Activated CD4-positive, alpha-beta T cell treated with anti-CD3 and anti-CD28 coated beads for 48 hours (primary cell): Measurements from ENCODE around the gene CSMD2.

Source experiments
- DNase-seq: peaks from one replicate; pipeline ENCODE4 v3.0.0-alpha.2; 2020

CSMD2 gene

DNA sequence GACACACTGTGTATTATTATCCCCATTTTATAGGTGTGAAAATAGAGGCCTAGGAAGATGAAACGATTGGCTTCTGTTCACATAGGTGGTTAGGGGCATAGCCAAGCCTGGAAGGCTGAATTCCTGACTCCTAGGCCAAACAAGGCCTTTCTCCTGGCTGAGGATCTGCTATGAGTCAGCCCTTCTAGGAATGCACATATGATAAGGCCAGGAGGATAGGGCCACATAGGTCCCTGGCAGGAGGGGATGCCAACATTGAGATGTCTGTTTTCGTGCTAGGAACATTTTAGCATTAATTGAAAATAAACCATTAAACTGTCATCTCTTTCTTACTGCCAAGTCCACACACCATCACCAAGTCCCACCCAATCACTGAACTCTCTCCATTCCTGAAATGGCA, 9.2 kb downstream of the CSMD2 start:
- no peak for DNase-seq

DNA sequence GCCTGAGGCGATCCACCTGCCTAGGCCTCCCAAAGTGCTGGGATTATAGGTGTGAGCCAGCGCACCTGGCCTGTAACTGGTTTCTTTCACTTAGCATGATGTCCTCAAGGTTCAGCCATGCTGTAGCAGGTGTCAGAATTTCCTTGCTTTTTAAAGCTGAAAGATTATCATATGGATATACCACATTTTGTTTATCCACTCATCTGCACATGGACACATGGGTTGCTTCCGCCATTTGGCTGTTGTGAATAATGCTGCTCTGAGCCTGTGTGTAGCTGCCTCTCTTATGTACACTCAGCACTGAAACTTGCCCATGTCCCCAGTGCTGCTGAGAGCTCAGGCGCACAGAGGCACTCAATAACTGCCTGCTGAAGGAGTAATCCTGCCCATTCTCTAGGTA, 11.8 kb downstream of the CSMD2 start:
- DNase-seq: no peak

DNA sequence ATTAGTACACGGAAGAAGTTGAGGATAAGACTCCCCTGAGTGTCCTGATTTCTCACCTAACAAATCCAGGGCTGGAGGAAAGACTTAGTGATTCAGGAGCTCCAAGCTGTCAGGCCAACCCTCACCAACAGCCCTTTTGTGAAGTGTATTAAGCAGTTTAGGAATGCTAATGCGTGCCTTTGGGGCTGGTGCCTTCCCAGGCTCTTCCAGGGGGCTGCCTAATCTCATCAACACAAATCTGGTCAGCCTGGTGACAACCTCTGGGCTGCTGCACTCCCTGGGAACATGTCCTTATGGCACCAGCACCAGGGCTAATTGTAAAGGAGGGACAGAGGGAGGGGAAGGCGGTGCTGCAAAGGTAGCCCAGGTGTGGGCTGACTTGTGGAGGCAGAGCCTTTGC, 15.5 kb downstream of the CSMD2 start:
- no peak for DNase-seq

DNA sequence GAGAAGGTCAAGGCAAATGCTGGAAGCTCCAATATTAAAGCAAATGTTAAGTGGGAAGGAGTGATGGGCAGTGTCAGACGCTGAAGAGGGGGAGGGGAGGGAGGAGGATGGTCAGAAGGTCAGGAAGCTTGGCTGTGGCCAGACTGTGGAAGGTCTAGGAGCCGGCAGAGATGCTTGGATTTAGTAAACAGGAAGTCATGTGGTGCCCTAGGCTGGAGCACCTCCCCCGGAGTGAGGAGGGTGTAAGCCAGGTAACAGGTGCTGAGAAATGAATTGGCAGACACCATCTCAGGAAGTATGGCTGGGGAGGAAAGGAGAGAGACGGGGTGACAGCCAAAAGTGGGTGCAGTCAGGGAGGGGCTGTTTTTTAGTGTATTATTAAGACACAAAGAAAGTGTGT, 17.7 kb downstream of the CSMD2 start:
- no peak for DNase-seq

DNA sequence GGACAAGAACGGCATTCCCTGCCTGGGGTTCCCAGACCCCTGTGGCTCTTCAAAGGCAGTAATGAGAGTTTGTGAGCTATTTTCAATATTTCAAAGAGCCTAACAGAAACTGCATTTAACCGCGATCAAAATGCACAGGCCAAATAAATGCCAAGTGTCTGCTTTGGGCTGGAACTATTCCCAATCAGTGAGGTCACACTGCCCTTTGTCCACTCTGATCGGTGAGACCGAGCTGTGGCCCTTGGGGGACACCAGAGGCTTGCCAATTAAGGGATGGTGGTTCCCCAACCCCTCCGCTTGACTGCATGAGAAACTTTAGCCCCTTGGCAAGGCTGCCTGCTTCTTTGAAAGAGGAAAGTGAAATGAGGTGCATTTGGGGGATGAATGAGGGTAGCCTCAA, 20.3 kb downstream of the CSMD2 start:
- no peak for DNase-seq

DNA sequence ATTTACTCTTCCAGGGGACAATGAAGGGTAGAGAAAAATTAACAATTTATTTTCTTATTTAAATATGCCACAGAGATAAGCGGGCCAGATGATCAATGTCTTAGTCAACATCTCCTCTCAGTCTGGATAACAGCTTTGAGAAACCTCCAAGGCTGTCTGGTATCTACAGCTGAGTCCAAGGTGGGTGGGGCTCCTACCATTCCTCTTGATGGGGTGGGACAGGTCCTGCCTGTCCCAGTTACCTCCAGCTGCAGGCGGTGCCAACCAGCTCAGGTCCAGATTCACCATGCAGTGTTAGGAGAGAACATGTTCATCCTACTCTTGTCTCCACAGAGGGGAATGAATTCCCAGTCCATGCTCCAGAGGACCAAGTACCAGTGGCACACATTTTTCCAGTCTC, 21.1 kb downstream of the CSMD2 start:
- DNase-seq: no peak

DNA sequence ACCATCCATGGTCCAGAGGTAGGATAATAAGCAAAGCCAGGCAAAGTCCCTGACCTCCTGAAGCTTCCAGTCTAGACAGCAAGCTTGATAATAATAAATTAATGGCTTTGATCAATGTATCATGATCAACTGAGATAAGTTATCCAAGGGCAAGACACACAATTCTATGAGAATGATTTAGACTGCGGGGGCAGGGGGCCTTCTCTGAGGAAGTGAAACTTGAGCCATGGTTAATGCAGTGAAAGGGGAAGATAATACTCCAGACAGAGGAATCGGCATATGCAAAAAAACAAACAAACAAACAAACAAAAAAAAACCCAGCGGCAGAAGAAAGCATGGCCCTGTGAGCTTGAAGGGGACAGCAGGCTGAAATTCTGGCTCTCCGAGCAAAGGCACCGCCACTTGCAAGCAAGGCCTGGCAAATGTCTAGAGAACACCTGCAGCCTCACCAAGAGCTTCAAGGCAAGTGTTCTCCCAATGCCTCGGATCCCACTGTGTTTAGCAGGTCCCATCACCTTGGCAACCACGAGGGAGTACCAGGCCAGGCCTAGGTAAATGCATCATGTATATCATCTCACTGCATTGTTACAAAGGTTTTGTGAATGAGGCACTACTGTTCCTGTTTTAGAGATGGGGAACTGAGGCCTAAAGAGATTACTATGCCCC, 24.9 kb downstream of the CSMD2 start:
- no peak for DNase-seq

DNA sequence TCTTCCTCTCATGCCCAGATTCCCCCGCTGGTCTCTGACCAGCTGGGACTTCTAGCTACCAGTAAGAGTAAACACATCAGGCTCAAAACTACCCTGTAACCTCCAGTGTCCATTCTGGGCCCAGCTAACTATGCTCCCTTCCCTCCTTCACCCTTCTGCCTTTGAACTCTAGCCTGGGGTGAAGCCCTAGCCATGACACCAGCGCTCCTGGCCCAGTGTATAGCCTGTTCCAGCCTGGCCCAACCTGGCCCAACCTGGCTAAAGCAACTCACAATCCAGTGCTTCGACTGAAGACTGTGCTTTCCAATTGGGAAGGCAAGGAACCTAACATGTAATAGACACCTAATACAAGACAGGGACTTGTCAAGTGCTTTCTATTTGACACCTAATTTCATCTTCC, 27.6 kb downstream of the CSMD2 start:
- no peak for DNase-seq

DNA sequence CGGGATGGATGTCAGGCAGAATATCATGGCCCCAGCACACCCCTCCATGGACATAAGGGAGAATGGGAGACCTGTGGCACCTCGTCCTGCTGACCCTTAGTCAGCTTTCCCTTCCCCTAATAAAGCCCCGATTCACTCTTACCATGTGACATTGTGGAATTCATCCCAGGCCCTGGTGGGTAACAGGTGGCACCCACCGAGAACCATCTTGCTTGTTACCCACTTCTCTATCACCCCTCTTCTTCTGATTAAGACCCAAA, 32.9 kb downstream of the CSMD2 start:
- no peak for DNase-seq

DNA sequence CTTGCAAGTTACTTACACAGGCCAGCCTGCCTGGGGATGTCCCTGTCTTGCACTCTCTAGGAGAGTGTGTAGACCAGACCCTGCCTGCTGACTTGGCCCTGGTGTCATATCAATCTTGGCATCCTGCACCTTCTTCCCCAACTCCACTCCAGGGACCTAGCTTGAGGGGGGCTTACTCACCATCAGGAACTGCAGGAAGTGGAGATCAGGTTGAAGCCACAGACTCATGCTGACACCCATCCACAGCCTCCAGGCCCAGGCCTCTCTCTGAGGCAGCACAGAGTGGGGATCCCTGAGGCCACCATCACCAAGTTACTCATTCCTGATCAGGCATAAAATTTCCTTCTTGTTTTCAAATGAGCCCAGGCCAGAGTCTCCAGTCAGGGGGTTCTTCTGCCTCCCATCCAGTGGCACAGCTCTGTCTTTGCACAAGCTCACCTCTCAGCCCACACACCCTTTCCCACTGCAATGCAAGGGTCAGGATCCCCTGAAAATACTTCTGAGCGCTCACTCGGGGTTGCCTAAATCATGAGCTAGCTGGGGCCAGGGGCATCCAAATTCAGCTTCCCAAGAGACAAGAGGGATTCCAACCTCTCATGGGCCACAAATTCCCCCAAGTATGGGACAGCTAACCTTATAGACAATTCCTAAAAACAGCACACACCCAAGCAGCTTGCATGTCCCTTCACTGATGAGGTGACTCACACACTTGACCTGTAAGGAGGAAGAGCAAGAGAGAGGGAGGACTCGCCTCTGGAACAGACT, 33.5 kb downstream of the CSMD2 start:
- DNase-seq: no peak

DNA sequence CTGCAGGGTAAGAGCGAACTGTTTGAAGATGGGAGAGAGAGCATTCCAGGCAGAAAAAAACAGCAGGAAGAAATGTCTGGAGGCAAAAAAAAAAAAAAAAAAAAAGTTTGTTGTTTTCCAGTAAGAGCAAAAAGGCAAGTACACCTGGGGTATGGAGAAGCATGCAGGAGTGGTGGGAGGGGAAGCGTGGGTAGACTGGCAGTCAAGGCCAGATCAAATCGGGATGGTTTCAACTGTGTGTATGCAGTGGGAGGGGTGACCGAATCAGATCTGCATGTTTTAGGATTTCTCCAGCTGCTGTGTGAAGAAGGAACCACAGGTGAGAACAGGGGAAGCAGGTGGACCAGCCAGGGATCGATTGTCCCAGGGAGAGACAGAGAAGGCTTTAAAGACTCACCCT, 34.7 kb downstream of the CSMD2 start:
- DNase-seq: no peak

DNA sequence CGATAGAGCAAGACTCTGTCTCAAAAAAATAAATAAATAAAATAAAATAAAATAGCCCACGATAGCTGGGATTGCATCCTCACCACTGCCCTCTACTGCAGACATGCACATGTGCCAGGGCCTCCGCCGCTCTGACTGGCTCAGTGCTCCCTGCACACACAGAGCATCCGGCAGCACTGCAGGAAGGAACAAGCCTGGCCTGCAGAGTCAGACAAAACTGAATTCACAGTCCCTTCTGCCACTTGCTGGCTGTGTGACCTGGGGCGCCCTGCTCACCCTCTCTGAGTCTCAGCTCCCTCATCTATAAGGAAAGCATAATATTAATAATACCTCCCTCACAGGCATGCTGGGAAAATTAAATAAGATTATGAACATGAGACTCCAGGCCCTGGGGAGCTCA, 35.4 kb downstream of the CSMD2 start:
- no peak for DNase-seq

DNA sequence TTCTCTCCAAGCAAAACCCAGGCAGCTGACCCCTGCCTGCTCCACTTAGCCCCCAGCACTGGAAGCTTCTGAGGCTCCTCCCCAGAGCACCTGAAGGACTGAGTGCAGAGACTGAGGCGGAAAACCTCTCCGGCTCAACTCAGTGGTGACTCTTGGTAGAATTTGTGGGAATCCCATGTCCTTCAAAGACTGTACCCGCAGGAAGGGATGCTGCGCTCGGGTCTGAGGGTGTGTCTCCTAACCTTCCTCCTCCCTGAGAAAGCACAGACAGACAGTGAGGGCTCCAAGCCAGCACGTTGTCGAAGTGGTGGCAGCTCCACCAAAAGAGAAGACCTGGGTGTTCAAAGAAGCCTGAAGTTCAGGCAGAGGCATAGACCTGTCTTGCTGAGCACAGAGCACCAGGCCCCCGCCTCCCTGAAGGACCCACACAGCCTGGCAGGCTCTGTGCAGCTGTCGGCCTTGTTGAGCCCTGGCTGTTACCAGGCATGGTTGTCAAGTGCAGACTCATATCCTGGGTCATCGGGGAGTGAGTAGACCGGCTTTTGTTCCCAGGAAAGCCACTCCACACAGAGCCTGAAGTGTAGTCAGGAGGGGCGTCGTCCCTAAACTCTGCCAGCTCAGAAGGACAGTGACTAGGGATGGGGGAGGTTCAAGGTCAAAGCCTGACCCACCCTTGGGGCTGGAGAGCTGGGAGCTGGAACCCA, 36.7 kb downstream of the CSMD2 start:
- DNase-seq: no peak

DNA sequence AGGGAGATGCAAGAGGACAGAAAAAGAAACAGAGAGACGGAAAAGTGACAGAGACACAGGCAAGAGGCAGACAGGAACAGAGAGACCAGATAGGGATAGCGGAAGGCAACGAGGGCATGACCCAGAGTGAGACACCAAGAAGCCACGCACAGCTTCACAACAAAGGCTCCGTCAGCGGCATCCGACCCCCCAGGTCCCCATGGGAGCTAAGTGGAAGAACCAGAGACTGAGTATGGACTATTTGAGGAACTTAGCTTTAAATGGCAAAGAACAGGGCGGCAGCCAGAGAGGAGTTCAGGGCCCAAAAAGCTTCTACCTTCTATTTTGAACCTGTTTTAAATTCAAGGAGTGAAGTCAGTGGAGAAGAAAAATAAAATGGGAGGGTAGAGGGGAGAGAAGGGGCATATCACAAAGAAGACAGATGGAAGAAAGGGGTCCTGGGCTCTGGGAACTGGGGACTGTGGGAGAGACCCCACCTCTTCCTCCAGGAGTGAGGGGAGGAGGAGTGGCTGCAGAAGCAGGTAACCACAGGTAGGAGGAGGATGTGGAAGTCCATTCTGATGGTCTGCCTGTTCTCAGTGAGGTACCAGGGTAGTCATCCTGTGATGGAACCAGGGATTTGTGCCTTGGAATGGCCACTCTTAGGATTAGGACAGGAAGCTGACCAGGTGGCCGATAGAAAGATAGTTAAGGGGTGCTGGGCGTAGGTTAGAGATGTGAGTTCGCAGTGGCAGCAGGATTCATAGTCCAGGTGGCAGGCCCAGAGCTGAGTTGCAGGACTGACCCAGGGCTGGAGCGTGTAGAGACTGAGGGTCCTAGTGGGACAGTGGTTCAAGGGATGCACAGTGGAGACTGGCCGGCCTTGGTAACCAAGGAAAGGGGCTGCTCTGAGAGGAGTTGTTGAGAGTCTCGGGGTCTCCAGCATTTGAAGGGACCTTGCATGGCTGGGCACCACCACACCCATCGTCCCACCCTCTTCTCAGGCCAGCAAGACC, 37.7 kb downstream of the CSMD2 start:
- DNase-seq: no peak

DNA sequence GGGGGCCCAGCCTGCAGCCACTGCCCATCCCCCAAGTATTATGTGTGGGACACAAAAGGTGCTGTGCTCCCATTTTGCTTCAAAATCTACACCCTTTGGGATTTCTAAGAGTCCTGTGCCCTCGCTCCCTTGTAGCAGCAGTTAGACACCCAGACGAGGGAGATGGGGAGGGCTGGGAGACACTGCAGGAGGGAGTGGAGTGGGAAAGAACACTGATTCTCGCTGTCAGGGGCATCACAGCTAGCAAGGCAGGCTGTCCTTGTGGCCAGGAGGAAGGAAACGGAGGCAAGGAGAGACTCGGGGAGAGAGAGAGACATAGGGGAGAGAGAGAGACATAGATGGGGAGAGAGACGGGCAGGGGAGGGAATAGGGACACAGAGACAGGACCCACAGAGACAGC, 38.5 kb downstream of the CSMD2 start:
- no peak for DNase-seq

DNA sequence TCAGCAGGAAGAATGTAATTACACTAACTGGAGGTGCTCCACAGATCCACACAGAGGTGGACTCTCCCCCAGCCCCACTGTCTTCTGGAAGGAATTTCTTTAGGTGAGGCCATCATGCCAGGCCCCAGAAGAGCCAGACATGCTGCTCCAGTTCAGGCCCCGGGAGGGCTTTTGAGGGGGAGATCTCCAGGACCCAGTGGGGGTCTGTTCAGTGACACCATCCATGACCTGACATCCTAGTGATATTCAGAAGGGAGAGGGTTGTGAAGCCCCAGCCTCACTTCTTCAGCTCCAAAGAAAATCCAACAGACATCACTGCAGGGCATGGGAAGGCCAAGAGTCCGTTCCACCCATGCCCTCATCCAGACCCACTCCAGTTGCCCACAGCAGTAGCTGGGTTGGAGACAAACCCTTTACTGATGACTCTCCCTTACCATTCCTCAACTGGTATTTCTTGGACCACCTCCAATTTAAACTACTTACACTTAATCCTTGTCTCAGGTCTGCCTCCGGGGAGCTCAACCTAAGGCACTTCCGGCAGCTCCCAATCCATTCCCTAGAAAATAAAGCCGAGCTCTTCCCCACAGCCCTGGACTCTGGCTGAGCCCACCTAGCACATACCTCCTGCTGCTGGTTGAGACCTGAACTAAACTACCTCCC, 39.2 kb downstream of the CSMD2 start:
- no peak for DNase-seq

DNA sequence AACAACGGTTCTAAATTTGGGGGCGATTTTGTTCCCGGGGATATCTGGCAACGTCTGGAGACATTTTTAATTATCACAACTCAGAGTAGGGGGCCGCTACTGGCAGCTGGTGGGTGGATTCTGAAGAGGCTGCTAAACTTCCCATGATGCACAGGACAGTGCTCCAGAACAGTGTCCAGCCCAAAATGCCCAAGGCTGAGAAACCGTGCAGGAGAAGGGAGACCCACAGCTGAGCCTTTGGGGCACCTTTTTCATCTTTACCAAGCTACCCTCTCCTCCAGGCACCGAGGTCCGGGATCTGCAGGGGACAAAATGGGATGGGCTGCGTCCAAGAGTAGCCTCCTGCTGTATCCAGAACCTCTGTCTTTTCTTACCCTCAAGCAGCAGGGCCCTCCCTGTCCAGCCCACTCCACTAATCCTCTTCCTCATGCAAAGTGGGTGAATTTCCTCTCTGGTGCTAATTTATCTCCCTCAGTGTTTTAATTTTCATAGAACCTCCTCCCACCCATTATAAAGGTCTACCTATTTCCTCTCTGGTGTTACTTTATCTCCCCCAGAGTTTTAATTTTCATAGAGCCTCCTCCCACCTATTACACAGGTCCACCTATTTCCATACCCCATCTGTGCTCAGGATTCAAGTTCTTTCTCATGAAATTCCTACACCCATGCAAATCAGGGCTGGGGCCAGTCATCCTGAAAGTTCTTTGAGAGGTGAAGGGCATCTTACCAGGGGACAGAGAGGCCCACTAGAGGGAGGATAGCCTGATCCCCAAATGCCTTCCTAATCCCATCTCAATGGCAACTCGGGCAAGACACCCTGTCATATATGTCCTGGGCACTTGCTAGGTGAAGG, 42.7 kb downstream of the CSMD2 start:
- DNase-seq: no peak

DNA sequence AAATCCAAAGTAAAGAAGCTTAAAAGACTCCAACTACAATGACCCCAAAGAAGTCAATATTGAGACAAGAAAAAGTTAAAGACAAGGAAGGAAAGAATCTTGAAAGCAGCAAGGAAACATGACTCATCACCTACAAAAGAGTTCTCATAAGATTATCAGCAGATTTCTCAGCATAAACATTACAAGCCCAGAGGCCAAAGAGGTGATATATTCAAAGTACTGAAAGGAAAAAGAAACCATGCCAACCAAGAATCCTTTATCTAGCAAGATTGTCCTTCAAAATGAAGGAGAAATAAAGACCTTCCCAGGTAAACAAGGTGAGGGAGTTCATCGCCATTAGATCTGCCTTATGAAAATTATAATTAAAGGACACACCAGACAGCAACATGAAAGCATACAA, 49.8 kb downstream of the CSMD2 start:
- DNase-seq: no peak

DNA sequence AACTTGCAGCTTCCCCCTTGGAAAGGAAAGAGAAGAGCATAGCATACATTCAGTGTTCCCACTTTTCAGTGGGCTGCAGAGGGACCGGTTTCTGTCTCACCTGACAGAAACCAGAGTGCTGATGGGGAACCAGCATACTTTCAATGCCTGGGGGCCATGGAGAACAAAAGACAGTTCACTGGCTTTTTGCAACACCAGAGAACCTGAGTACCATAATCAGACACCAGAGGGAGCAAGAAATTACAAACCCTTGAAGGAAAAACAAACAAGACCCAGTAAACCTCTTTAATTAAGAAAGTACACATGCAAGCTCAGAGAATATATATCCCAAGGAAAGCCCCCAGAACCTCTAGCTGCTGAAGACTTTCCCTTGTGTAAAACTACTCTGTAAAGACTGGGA, 51.1 kb downstream of the CSMD2 start:
- no peak for DNase-seq

DNA sequence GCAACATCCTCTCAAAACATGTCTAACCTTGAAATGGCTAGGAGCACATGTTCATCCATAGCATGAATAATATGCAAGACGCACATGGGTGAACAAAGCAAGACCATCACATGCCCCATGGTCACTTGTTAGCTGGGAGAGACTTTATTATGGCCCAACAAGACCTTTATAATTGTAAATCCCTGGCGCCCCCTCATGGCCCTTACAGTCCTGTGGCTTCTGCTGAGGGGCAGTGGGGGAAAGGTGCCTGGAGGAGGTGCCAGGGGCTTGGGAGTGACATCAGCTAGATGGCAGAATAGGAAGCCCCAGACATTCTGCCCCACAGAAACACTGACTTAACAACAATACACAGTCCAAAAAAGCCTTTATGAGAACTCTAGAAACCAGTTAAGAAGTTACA, 51.7 kb downstream of the CSMD2 start:
- DNase-seq: no peak

DNA sequence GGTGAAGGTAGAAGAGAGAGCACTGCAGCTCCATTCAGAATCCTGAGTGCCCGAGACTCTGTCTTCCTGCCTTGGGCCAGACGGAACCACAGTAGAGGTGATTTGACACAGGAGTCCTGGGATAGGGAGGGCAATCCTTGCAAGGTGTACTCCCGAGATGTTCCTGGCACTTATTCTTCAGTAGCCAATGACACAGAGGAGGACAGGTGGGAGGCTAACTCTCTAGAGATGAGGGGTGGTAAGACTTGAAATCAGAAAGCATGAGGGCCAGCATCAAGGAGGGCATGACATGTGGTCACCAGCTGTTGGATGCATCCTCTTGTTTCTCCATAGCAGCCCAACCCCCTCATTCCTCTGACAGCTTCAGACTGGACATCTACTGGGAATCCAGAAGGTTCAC, 56.3 kb downstream of the CSMD2 start:
- no peak for DNase-seq

DNA sequence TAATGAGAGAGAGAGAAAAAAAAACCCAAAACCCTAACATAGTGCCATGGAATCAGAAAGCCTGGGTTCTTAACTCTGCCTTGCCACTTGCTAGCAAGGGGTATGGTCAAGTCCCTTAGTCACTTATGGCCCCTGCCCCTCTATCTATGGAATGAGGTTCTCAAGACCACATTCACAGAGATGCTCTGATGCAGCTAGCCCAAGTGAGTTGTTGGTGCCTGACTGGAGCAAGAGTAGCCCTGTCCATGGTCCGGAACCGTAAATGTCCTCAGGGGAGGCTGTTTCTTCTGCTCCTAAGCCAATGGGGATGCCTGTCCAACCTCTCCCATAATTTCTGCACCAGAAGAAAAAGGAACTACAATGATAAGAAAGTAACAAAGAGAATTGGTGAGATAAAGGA, 56.8 kb downstream of the CSMD2 start:
- no peak for DNase-seq
